Measurements from ENCODE around the gene C11orf68. TPM values are rescaled to one million over a fixed set of nuclear protein-coding genes. Genes with fewer than 3 reads are reported as not detected.

The C11orf68 gene
- total and polyA plus RNA-seq, 2 donors (not counting 1 experiment from before 2014, with no cell fraction given) = 34.9 to 50.6 TPM

- Histone ChIP-seq H3K4me3 (ENCODE audit: control extremely low read depth in 1 of 5, extremely low read depth in 1 of 5, insufficient read depth in 1 of 5, low read depth in 2 of 5, low read length in 4 of 5) (no peak overlapping the region), H3K4me2 (replicated peaks; ENCODE audit: low read depth, low read length, poor library complexity, severe bottlenecking) (no peak overlapping the region), H4K20me1 (ENCODE audit: control insufficient read depth, insufficient read depth, low read length, poor library complexity, severe bottlenecking) (no peaks in the 10 kb centered on the region), H3K79me2 (ENCODE audit: control insufficient read depth, insufficient read depth, low read length) (no peaks in the 10 kb centered on the region), H3K9ac (ENCODE audit: low read length) (no peak overlapping the region), H3K4me1 (ENCODE audit: control insufficient read depth in 2 of 2, insufficient read depth in 2 of 2, low read length in 2 of 2) (peaks cover 10 to 29% of the 10 kb centered on the region in 2 donors), H3K27me3 (replicated peaks in 1 of 4; ENCODE audit: control extremely low read depth in 1 of 4, control insufficient read depth in 3 of 4, insufficient read depth in 4 of 4, low read length in 3 of 4) (no peaks in the 10 kb centered on the region), H3K36me3 (replicated peaks in 1 of 2; ENCODE audit: control extremely low read depth in 1 of 2, control insufficient read depth in 1 of 2, extremely low read depth in 1 of 2, insufficient read depth in 2 of 2, low read length in 1 of 2) (peaks cover 0 to 4% of the 10 kb centered on the region in 2 experiments), H2AFZ (ENCODE audit: insufficient read depth, low read depth, low read length, poor library complexity, severe bottlenecking) (no peak overlapping the region), H3K27ac (ENCODE audit: low read length in 2 of 2) (no peak overlapping the region), H3K9me3 (ENCODE audit: control extremely low read depth in 1 of 3, control insufficient read depth in 2 of 3, insufficient read depth in 1 of 3, low read length in 2 of 3) (no peaks in the 10 kb centered on the region)
- 55% methylated on average over 16 of the region's 24 CpGs for WGBS (ENCODE audit: insufficient coverage)
- ChIA-PET CTCF (interaction anchor here (0.5 to 7.0 kb wide), 4 partner anchors 11 to 157 kb away, joined by 3 to 71 read pairs (median 34); partner anchors contain the start of genes CCDC85B, CFL1, FIBP and MUS81), POLR2A (interaction anchor here (0.8 to 3.6 kb wide), 4 partner anchors 10 to 231 kb away, joined by 3 to 24 read pairs (median 12); partner anchors contain the start of genes FIBP and MUS81)
- TF ChIP-seq CTCF (IDR thresholded peaks at IDR 0.05) = no peak
- TF ChIP-seq EZH2 (IDR thresholded peaks at IDR 0.05; ENCODE audit: borderline replicate concordance, insufficient read depth, low read depth, low read length, poor library complexity, severe bottlenecking) = no peak
- Mint-ChIP-seq H3K27ac (peak overlapping the region; percentile 11), H3K4me1 (peaks cover 29% of the 10 kb centered on the region), H3K27me3 (peaks cover 5% of the 10 kb centered on the region), H3K9me3 (ENCODE audit: insufficient read depth) (no peaks in the 10 kb centered on the region), H3K4me3 (peak overlapping the region; percentile 53)
- DNase-seq (no peak), ATAC-seq (ENCODE audit: low read depth) (no peak)
- intact Hi-C loops (cut with micrococcal nuclease) = loop anchor here (5.0 kb wide), 1 partner anchor 181 kb away; the partner anchor contains the start of gene SF3B2
These were observed 47.9 kb downstream of the C11orf68 start for GRCh38 chr11:65870706-65871681.
